ENCODE results near the gene SKAP2.

SKAP2 gene

DNA sequence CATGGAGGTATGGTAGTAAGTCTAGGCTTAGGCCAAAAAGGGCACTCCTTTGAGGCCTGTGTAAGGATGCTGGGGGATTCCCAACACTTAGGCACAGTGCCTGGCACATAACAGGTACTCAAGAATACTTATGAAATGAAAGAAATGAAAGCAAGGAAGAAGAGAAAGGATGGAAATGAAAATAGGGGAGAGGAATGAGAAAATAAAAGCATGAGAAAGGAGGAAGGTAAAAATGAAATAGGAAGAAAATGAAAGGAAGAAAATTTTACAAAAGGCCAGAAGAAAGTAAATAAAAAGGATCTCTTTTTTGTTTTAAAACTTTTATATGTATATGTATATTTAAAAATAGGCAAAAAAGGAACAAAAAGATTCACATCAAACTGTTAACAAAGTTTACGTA, 146.3 kb downstream of the SKAP2 start:
- no peaks in the 10 kb centered on the region for H3K9me3 ChIP-seq (ENCODE audit: low read length)
- no peaks in the 10 kb centered on the region for H3K4me1 ChIP-seq (ENCODE audit: insufficient read depth, low read length)
- H2AFZ ChIP-seq (ENCODE audit: low read depth, low read length), result no peak overlapping the region
- H3K36me3 ChIP-seq (ENCODE audit: insufficient read depth, low read length), result no peaks in the 10 kb centered on the region
- no peak overlapping the region for H3K4me3 ChIP-seq (ENCODE audit: low read length)
- H3K27me3 ChIP-seq (ENCODE audit: insufficient read depth, low read length), result peaks cover 2% of the 10 kb centered on the region

DNA sequence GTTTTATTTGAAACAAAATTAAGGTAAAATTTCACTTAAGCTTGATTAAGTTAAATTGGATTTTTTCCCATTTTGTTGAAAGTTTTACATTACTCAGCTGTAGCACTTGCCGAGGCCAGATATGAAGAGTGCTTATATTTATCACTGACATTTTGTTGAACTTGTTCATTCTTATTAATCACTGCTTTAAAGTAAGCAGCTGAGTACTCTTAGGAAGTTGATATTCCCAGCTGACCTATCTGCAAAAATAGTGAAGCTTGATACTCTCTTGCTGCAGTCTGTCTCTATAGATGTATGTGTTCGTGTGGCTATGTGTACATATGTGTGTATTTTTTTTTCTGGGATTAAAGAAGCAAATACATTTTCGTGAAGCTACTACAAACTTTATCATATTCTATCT, 150.0 kb downstream of the SKAP2 start:
- Histone ChIP-seq H3K36me3 (ENCODE audit: insufficient read depth, low read length) (no peaks in the 10 kb centered on the region), H3K27me3 (ENCODE audit: insufficient read depth, low read length) (peaks cover 2% of the 10 kb centered on the region), H3K9me3 (ENCODE audit: low read length) (no peaks in the 10 kb centered on the region), H3K4me1 (ENCODE audit: insufficient read depth, low read length) (no peaks in the 10 kb centered on the region), H3K4me3 (ENCODE audit: low read length) (no peak overlapping the region), H2AFZ (ENCODE audit: low read depth, low read length) (no peak overlapping the region)

DNA sequence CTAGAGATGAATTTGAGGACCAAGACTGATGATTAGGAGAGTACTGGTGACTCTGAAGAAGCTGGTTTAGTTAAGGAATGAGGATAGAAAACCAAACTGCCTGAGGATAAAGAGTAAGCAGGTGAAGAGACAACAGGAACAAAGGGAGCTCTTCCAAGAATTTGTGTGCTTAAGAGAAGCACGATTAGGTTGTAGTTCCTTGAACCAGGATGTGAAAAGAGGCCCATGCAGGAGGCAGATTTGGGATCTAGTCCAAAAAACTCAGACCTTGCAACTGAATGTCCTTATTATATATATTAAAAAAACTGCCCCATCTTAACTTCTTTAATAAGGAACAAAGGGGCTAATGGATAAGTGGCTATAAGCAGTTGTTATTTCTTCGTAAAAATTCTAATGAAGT, 150.4 kb downstream of the SKAP2 start:
- no peaks in the 10 kb centered on the region for H3K36me3 ChIP-seq (ENCODE audit: insufficient read depth, low read length)
- no peak overlapping the region for H3K4me3 ChIP-seq (ENCODE audit: low read length)
- H3K27me3 ChIP-seq (ENCODE audit: insufficient read depth, low read length), result peaks cover 2% of the 10 kb centered on the region
- H3K4me1 ChIP-seq (ENCODE audit: insufficient read depth, low read length), result no peaks in the 10 kb centered on the region
- H2AFZ ChIP-seq (ENCODE audit: low read depth, low read length), result no peak overlapping the region
- H3K9me3 ChIP-seq (ENCODE audit: low read length), result no peaks in the 10 kb centered on the region

DNA sequence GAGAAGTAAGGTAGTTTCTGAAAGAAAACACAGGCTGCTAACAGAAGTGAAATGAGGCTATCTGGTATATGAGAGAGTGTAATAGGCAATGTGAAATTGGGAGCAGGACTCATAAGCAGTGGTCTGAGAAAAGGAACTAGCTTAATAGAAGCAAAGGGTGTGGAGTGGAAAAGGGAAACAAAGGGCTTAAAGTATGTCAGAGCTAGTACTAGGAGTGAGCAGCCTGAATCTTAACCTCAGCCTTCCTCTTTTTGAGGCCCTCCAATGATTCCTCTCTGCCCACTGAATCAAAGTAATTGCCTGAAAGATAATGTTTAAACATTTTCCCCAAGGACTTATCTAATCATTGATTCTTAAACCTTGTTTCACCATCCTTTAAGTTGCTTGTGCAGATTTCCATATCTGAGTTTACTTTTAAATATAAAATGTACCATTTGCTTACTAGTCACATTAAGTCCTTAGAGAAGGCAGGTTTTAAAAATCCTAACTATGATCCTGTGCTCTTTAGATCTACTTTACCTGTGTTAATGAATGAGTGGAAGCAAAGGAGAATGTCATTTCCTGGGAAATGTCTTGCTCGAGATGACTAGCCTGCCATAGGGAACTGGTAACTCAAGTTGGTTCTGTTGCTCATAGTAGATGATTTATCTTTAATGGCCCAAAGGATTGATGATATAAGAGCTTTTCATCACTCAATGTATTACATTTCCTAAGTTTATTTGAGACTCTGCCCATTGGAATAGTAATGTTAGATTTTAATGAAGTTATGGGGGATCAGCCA, 155.0 kb downstream of the SKAP2 start:
- no peak overlapping the region for H3K4me3 ChIP-seq (ENCODE audit: low read length)
- H3K4me1 ChIP-seq (ENCODE audit: insufficient read depth, low read length), result no peaks in the 10 kb centered on the region
- H2AFZ ChIP-seq (ENCODE audit: low read depth, low read length), result no peak overlapping the region
- no peaks in the 10 kb centered on the region for H3K9me3 ChIP-seq (ENCODE audit: low read length)
- H3K27me3 ChIP-seq (ENCODE audit: insufficient read depth, low read length), result no peaks in the 10 kb centered on the region
- no peaks in the 10 kb centered on the region for H3K36me3 ChIP-seq (ENCODE audit: insufficient read depth, low read length)

DNA sequence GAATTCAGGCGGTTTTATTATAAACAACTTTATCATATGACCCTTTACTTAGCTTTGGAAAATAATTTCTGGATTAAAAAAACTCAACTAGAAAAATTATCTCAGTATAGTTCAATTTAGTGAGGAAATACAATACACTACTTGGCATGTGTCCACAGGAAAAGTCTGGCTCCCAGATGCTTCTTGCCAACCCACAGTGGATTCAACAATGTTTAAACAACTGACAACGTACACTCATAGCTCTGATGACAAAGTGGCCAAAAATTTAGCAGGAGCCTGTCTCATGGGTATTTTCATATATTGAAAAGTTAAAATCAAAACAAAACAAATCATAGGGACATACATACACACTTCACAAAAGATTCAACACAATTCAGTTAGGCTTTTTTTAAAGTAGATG, 158.8 kb downstream of the SKAP2 start:
- Histone ChIP-seq H2AFZ (ENCODE audit: low read depth, low read length) (no peak overlapping the region), H3K9me3 (ENCODE audit: low read length) (no peaks in the 10 kb centered on the region), H3K4me1 (ENCODE audit: insufficient read depth, low read length) (no peaks in the 10 kb centered on the region), H3K27me3 (ENCODE audit: insufficient read depth, low read length) (no peaks in the 10 kb centered on the region), H3K36me3 (ENCODE audit: insufficient read depth, low read length) (no peaks in the 10 kb centered on the region), H3K4me3 (ENCODE audit: low read length) (no peak overlapping the region)

DNA sequence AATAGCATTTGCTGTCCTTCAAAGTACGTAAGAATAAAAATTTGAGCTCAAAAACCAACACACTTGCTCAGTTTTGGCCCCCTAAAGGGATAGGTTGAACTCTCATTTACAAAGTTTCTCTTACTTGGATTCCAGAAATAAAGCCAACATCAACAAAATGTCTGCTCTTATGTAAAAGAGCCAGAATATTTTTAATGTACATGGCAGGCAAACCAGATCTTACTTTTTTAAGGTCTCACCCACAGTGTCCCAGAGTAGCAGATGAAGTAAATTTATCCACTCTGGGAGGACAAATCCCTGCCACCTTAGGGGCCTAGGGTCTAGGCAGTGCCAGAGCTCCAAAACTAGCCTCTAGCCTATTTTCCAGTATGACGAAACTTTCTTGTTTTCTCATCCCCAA, 159.6 kb downstream of the SKAP2 start:
- no peak overlapping the region for H3K4me3 ChIP-seq (ENCODE audit: low read length)
- H3K27me3 ChIP-seq (ENCODE audit: insufficient read depth, low read length), result no peaks in the 10 kb centered on the region

DNA sequence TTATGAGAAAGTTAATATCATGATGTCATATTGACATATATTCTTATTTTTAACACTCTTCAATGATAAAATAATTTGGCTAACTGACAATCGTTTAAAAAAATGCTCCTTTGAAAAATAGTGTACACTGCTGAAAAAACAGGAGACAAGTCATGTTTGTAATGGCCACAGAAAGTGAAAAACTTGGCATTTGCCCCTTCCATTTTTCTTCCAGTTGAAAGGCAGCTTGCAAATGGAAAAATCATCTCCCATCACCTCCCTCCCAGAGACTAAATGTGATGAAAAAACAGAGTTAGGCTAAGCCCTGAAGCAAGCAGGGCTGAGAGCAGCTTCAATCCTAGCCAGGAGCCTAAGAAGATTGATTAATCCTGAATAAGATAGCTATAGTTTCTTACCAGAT, 160.4 kb downstream of the SKAP2 start:
- Histone ChIP-seq H2AFZ (ENCODE audit: low read depth, low read length) (no peak overlapping the region), H3K27me3 (ENCODE audit: insufficient read depth, low read length) (no peaks in the 10 kb centered on the region), H3K4me3 (ENCODE audit: low read length) (no peak overlapping the region), H3K36me3 (ENCODE audit: insufficient read depth, low read length) (no peaks in the 10 kb centered on the region), H3K9me3 (ENCODE audit: low read length) (no peaks in the 10 kb centered on the region), H3K4me1 (ENCODE audit: insufficient read depth, low read length) (peaks cover 2% of the 10 kb centered on the region)

More for the DNA sequence above, 159.6 kb downstream of the SKAP2 start:
- Histone ChIP-seq H3K4me1 (ENCODE audit: insufficient read depth, low read length) (peaks cover 2% of the 10 kb centered on the region), H3K9me3 (ENCODE audit: low read length) (no peaks in the 10 kb centered on the region), H3K36me3 (ENCODE audit: insufficient read depth, low read length) (no peaks in the 10 kb centered on the region), H2AFZ (ENCODE audit: low read depth, low read length) (no peak overlapping the region)

DNA sequence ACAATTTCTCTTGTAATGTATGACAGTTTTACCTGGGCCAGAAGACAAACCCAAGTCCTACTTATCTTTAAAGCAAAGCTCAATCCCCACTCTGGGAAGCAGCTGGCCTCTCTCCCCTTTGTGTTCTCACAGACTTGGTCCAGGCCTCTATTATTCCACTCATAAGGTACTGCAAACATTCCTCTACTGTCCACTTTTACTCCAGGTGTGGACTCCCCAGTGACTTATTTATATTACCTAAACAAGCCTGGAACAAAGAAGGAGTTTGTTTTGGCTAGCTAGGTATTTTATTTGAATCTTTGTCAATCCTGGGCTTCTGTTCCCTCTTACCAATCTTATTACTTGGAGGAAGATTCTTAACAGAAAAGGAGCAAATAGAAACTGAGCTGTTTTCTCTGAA, 163.5 kb downstream of the SKAP2 start:
- no peak overlapping the region for H3K4me3 ChIP-seq (ENCODE audit: low read length)
- H3K9me3 ChIP-seq (ENCODE audit: low read length), result no peaks in the 10 kb centered on the region
- no peak overlapping the region for H2AFZ ChIP-seq (ENCODE audit: low read depth, low read length)
- no peaks in the 10 kb centered on the region for H3K36me3 ChIP-seq (ENCODE audit: insufficient read depth, low read length)
- no peaks in the 10 kb centered on the region for H3K27me3 ChIP-seq (ENCODE audit: insufficient read depth, low read length)
- H3K4me1 ChIP-seq (ENCODE audit: insufficient read depth, low read length), result peaks cover 16% of the 10 kb centered on the region

DNA sequence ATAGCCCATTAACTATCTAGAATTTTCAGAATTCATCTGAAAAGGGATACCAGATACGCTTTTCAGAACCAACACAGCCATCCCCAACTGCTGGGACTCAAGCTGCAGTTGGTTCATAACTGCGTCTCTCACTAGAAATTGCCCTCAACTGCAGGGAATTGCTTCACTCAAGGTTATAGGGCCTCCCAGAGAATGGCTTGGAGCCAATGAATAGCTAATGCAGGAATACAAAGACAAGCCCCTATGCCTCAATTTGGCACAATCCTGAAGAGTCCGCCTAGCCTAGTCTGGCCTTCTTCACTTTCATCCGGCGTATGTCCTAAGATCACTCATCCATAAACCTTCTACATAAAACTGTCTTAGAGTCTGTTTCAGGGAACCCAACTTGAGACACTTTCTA, 164.0 kb downstream of the SKAP2 start:
- no peaks in the 10 kb centered on the region for H3K27me3 ChIP-seq (ENCODE audit: insufficient read depth, low read length)
- H3K4me3 ChIP-seq (ENCODE audit: low read length), result no peak overlapping the region
- H3K36me3 ChIP-seq (ENCODE audit: insufficient read depth, low read length), result no peaks in the 10 kb centered on the region
- peaks cover 16% of the 10 kb centered on the region for H3K4me1 ChIP-seq (ENCODE audit: insufficient read depth, low read length)
- H3K9me3 ChIP-seq (ENCODE audit: low read length), result no peaks in the 10 kb centered on the region
- no peak overlapping the region for H2AFZ ChIP-seq (ENCODE audit: low read depth, low read length)

DNA sequence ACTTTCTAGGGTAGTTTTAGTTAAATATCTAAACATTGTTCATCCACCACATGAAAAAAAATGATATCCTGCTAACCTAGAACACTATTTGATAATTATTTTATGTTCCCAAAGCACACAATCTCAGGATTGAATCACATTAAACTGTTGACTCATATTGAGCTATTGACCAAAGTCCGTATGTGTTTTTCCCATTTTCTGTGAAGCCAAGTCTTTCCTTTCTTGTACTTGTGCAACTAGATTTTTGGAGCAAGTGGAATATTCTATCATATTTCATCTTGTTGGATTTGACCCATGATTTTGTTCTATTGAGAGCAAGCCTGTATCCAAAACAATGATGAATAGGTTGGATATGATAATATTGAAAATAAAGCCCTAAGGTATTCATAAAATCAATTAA, 164.6 kb downstream of the SKAP2 start:
- H3K4me1 ChIP-seq (ENCODE audit: insufficient read depth, low read length), result peaks cover 16% of the 10 kb centered on the region
- no peak overlapping the region for H3K4me3 ChIP-seq (ENCODE audit: low read length)
- no peak overlapping the region for H2AFZ ChIP-seq (ENCODE audit: low read depth, low read length)
- no peaks in the 10 kb centered on the region for H3K27me3 ChIP-seq (ENCODE audit: insufficient read depth, low read length)
- H3K36me3 ChIP-seq (ENCODE audit: insufficient read depth, low read length), result no peaks in the 10 kb centered on the region
- no peaks in the 10 kb centered on the region for H3K9me3 ChIP-seq (ENCODE audit: low read length)

DNA sequence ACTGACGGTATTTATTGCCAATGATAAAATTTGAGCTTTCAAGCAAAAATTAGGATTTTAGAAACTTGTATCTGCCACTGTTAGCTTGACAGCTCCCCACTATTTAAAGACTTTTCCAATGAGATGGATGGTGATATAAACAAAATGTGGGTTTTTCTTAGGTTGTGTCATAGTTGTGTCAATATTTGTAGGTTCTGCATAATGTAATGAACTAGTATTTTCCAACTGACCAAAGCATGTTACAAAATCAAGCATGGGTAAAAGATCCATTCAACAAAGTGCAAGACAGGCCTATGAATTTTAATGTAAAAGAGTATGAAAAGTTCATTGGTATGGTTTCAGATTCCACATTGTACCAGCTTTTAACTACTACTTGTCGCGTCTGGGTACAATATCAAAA, 165.6 kb downstream of the SKAP2 start:
- H2AFZ ChIP-seq (ENCODE audit: low read depth, low read length), result no peak overlapping the region
- H3K4me3 ChIP-seq (ENCODE audit: low read length), result no peak overlapping the region
- H3K27me3 ChIP-seq (ENCODE audit: insufficient read depth, low read length), result no peaks in the 10 kb centered on the region

DNA sequence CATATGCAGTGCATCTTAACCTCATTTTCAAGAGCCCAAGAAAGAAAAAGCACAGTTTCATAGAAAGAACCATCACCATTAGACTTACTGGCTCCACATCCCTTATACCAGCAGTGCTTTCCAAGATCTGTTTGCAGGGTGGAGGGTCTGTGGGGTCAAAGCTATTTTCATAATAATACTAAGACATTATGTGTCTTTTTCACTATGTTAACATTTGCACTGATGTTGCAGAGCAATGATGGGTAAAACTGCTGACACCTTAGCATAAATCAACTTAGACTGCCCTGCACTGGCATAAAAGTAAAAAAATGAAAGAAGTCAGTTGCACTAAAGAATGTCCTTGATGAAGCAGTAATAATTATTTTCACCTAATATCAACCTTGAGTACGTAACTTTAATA, 166.2 kb downstream of the SKAP2 start:
- no peak overlapping the region for H3K4me3 ChIP-seq (ENCODE audit: low read length)
- no peaks in the 10 kb centered on the region for H3K27me3 ChIP-seq (ENCODE audit: insufficient read depth, low read length)
- H2AFZ ChIP-seq (ENCODE audit: low read depth, low read length), result no peak overlapping the region
- H3K9me3 ChIP-seq (ENCODE audit: low read length), result no peaks in the 10 kb centered on the region
- no peaks in the 10 kb centered on the region for H3K36me3 ChIP-seq (ENCODE audit: insufficient read depth, low read length)
- H3K4me1 ChIP-seq (ENCODE audit: insufficient read depth, low read length), result peaks cover 27% of the 10 kb centered on the region

More for the DNA sequence above, 165.6 kb downstream of the SKAP2 start:
- H3K9me3 ChIP-seq (ENCODE audit: low read length), result no peaks in the 10 kb centered on the region
- H3K36me3 ChIP-seq (ENCODE audit: insufficient read depth, low read length), result no peaks in the 10 kb centered on the region
- peaks cover 24% of the 10 kb centered on the region for H3K4me1 ChIP-seq (ENCODE audit: insufficient read depth, low read length)

DNA sequence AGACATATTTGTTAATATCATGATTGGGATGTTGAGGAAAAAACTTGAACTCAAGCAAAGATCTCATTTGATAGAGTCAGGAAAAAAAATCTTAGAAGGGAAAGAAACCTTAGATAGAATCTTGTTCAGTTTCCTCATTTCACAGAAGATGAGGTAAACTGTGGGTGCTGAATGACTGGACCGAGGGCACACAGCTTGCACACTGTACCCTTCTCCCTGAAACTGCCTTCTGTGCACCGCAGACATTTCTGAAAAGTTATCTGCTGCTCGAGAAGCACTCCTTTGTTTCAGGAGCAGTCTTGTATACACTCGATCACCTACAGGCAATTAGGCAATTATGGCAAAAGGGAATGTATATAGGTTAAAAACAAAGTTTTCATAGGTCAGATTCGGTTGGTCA, 167.4 kb downstream of the SKAP2 start:
- H3K9me3 ChIP-seq (ENCODE audit: low read length), result no peaks in the 10 kb centered on the region

DNA sequence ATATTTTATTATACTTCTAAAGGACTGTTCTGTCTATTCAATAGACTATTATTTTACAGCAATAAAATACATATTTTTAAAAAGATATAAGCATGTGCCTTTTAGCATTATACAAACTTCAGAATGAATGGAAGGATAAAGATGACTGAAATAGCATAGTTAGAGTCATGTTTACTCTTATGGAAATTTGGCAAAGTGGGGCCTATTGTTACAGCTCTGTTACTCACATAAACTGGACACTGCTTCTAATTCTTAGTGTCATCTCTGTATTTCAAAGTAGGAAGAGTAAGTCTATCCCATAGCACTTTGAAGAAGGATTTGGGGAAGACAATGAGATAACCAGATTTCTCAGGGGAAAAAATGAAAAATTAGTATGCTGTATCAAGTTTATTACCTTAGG, 168.2 kb downstream of the SKAP2 start:
- Histone ChIP-seq H3K9me3 (ENCODE audit: low read length) (no peaks in the 10 kb centered on the region), H3K4me3 (ENCODE audit: low read length) (no peak overlapping the region), H3K4me1 (ENCODE audit: insufficient read depth, low read length) (peaks cover 27% of the 10 kb centered on the region), H3K27me3 (ENCODE audit: insufficient read depth, low read length) (no peaks in the 10 kb centered on the region), H2AFZ (ENCODE audit: low read depth, low read length) (no peak overlapping the region), H3K36me3 (ENCODE audit: insufficient read depth, low read length) (no peaks in the 10 kb centered on the region)

More for the DNA sequence above, 167.4 kb downstream of the SKAP2 start:
- H3K4me1 ChIP-seq (ENCODE audit: insufficient read depth, low read length), result peaks cover 27% of the 10 kb centered on the region
- H3K27me3 ChIP-seq (ENCODE audit: insufficient read depth, low read length), result no peaks in the 10 kb centered on the region
- no peak overlapping the region for H2AFZ ChIP-seq (ENCODE audit: low read depth, low read length)
- H3K36me3 ChIP-seq (ENCODE audit: insufficient read depth, low read length), result no peaks in the 10 kb centered on the region
- no peak overlapping the region for H3K4me3 ChIP-seq (ENCODE audit: low read length)
